HG03097 (cell line): ENCODE measurements around the gene CEMIP2.

Experiments used
- ATAC-seq: cut with Tn5 transposase; IDR thresholded peaks from one replicate; pipeline ENCODE4 v1.9.1; 2021; ENCODE audit not compliant: unreplicated experiment, low FRiP score

Gene CEMIP2

DNA sequence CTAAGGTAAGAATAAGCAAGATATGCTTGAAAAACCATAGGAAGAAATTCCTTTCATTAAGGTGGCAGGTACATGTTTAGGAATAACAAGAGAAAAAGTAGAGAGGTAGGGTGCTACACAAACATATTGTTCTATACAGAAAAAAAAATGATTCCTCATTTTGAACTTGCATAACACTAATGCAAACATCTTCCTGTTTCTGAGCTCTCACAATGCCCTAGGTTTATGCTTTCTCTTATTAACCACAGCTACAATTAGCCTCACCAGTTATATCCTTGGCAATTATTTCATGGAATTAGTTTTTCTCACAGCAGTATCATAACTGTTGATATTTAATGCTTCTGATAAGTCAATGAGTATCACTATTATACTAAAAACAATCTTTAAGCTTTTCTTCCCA, 20.7 kb downstream of the CEMIP2 start:
- no peak for ATAC-seq

DNA sequence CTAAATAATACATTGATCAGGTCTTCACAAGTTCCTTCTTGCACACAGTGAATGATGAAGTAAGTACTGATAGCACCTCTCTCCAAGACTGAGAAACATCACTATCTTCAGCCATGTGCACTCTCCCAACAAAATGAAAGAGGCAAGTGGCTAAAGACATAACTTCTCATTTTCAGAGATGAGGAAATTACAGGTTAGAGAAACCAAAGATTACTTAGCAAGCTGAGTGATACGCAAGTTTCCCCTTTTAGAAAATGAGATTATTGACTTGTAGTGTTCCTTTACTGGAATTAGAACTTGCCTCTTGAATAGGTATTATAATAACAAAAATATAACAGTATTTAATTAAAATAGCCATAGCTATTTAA, 21.6 kb downstream of the CEMIP2 start:
- no peak for ATAC-seq

DNA sequence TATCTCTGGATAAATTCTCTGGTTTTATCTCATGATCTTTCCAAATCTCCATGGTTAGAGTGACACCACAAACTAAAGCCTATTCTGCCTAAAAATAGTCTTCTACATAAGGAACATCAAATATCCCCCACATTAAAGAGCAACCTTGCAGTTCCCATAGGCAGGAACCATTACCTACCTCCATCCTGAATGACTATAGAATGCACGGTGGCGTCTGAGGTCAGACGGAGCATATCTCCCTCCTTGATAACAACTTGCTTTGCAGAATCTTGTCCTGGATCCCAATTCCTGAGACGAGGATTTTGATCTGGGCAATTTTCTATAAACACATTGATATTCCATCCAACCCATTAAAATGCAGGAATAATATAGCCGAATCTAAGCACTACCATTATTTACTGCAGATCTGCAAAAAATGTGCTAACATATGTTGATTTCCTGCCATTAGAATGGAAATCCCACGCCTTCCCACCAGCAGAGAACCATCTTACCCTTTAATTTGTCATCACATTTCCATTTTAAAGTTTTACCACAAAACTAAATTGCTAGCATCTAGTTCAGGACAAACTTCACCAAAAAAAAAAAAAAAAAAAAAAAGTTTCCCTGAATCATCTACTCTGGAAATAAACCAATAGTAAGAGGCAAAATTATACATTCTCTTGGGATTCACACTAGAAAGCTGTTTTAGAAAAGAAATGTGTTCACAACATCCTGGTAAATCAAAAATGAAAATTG, 22.1 kb downstream of the CEMIP2 start:
- no peak for ATAC-seq

DNA sequence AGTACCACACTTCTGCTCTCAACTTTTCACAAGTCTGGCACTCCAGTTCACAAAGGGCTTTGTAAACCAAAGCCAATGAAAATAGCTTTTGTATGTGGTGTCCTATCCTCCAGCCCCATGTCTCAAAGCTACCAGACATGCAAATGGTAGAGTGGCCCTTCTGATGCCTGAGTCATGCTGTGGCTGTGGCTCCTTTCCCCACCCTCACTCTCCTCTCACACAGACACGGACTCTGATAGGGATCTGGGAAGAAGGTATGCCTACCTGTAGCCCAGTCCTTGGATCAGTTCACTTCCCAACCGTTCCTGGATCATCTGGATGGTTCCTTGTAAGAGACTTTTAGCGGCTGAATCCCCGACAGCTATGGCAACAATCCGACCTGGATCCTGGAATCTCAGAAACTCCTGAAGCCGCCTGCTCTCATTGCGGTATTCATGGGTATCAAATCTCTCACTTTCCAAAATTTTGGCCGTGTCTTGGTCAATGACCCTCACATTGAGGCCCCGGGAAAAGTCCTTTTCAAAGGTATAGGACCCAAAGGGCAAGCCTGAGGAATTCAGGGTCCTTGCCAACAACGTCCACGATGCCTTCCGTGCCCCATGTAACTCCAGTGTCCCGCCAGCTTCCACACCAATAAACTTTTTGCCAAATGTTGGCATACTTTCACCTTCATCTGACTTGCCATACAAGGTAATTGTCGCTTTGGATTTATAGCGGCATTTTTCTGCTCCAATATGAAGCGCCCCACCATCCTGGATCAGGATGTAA, 23.4 kb downstream of the CEMIP2 start:
- ATAC-seq = no peak

DNA sequence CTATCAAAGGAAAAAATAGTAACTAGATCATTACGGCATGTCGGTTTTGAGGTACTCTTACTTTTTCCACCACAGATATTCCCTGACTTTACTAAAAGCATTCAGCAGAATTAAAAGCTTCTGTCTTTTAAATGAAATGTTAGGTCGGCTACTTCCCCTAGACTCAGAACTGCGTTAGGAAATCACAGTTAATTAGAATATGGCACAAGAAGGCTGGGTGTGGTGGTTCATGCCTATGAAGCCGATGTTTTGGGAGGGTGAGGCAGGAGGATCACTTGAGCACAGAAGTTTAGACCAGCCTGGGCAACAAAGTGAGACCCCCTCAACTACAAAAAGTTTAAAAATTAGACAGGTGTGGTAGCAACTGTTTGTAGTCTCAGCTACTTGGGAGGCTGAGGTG, 24.4 kb downstream of the CEMIP2 start:
- ATAC-seq = no peak

DNA sequence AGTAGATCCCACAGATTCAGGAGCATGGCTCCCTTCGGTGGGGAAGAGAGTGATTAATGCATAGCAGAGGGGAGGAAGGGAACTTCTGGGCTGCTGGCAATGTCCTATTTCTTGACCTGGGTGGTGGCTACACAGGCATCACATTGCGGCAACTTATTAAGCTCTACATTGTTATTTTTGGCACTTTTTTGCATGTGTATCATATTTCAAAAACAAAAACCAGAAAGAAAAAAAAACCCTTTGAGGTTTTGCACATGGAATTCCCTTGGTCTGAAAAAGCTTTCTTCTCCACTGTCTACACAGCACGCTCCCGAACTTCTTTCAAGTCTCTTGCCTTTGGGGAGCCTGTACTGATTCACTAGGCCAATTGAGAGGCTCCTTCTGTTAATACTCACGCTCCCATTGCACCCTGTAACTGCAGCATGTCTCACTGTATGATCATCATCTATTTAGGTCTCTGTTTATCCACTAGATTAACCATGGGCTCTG, 25.1 kb downstream of the CEMIP2 start:
- ATAC-seq = no peak

DNA sequence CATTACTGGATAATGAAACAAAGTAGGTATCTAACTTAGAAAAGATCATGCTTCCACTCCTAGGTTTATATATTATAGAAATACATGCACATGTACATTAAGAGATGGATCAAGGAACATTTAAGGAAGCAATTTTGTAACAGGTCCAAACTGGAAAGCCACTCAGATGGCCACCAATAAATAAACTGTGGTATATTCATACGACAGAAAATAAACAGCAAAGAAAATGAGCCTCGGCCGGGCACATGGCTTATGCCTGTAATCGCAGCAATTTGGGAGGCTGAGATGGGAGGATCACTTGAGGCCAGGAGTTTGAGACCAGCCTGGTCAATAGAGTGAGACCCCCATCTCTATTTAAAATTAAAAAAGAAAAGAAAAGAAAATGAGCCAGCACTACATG, 25.6 kb downstream of the CEMIP2 start:
- ATAC-seq = no peak

DNA sequence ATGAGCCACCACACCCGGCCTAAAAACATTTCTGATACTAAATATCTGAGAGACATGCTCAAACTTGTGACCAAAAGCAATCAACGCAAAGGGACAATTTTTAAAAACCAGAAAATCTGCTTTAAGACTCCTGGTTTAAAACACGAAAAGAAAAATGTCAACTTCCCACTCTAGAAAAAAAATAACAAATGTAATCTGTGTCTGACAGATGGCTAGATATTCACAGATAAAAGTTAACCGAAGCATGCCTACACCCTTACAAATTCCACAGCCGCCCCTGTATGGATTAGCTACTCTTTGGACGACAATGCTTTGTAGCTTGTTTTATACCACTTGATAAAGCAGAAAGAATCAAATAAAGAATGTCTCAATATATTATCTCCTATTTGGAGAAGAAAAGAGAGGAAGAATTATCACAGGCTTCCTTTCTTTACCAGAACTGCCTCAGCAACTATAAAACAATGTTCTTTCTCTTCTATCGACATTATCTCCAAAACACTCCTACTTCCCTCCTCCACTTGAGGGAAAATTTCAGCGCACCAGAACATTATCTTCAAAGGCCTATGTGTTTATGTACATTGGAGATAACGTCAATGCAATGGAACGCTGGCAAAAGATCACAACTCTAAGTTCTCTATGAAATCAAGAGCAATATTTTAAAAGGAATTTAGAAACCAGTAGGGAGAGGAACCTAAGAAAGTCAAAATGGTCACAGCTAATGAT, 26.2 kb downstream of the CEMIP2 start:
- ATAC-seq = no peak

DNA sequence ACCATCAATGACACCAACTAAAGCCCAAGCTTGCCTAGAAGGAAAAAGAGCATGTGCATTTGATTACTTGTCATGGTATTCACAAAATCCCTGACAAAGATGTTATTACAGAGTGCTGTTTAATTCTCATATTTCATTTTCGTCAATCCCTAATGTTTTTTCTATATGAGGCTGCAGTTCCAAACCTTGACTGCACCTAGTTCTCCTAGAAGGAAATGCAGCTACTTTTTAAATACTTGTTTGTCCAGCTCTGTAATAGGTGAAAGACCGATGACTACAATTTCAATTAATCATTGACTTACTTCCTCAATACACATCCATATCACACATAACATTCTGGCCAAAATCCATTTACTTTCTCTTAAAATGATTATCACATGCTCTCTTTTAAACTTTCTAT, 28.1 kb downstream of the CEMIP2 start:
- ATAC-seq = no peak

DNA sequence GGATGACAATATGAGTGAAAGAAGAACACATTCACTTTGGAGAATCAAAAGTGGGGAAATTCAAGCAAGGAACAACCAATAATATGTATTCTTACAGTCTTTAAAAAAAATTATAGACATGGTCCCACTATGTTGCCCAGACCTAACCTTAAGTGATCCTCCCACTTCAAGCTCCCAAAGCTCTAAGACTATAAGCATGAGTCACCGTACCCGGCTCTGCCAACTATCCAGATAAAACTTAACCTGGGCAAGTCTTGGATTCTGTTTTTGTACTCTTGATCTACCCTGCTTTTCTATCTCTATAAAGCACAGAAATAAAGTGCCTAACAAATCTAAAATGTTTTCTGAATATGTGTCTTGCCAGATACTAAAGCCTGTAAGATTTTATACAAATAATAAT, 30.9 kb downstream of the CEMIP2 start:
- ATAC-seq = no peak

DNA sequence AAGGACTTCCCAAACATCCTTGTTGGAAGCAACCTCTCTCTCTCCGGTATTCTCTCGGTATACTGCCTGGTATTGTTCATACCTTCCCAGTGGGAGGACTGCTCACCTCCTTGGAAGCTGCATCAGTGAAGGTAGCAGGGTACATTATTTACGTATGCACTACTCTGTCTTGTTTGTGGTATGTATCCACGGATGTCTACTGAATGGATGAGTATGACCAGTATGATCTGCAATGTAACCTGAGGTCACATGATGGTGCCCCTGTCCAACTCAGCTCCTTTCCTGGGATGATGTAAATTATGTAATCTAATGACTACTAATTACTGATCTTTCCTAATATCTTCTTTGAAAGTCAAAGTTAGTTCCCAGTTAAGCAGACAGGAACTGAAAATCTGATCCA, 32.1 kb downstream of the CEMIP2 start:
- ATAC-seq = no peak

DNA sequence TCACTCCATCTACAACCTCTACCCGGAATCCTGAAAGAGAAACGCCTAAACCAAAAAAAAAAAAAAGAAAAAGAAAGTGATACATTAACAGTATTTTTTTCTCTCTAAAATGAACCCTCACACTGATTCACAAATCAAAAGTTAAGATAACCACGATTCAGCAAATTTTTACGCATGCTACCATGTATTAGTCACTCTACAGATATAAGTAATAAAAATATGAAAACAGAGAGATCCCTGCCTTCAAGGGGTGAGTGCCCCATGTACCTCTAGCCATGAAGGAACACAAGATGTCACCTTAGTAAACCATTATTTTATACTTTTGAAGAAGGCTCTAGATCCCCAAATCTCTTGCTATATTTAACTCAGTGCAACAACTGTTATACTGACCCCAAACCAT, 33.4 kb downstream of the CEMIP2 start:
- no peak for ATAC-seq

DNA sequence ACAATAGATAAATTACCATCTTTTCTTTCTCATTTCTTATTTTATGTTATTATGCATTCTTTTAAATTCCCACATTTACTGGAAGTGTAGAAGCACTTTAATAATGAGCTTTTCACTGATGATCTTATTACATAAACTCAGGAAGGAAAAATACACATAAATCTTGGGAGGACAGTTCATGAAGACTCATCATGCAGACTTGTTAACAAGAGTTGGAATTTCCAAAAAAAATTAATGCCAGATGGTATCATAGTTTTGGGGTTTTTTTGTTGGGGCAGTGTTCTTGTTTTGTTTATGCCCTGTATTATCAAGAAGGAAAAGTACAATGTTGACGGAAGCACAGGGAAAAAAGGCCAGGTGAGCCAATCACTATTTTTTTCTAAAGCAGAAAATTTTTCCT, 35.1 kb downstream of the CEMIP2 start:
- ATAC-seq = no peak

DNA sequence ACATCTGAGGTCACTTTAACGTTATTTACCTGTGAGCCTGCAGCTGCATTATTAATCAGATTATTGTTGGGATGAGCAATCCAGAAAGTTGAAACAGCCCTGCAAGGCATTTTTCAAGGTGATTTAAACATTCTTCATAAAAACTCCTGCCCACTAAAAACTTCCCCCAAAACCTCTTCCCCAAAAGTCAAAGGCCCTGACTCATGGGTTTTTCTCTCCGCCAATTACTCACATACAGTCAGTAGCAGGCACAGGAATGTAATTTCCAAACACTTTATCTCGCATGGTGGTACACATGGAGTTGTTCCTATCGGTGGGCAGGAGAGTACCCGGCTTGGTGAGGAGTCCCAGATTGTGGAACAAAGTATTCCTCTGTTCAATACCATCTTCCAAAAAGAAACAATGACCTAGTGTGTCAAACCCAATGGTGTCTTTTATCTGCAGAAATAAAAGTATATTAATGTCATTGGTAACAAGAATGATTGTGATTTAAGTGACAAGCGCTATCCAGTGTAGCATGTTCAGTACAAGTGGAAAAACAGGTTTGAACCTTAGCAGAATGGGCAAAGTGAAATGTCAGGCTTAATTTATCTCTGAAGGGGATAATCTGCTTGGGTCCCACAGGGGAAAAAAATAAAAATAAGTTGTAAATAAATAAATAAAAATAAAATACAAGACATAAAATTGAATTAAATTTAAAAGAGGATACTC, 38.3 kb downstream of the CEMIP2 start:
- ATAC-seq = no peak

DNA sequence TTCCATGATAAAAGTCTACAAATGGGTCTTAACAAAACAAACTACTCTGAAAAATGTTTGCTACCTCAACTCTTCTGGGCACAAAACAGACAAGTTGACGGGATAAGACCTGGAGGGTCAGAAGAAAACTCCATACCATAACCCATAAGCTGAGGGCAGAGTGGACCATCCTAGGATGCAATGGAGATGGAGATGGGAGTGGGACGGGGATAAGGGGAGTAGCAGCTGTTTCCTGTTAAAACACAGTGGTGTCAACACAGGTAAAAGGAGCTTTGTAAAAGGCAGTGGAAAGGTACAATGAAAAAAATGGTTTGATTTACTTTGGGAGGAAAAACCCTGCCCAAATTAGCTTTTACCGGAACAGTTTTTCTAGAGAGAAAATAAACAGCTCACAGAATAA, 41.6 kb downstream of the CEMIP2 start:
- no peak for ATAC-seq

DNA sequence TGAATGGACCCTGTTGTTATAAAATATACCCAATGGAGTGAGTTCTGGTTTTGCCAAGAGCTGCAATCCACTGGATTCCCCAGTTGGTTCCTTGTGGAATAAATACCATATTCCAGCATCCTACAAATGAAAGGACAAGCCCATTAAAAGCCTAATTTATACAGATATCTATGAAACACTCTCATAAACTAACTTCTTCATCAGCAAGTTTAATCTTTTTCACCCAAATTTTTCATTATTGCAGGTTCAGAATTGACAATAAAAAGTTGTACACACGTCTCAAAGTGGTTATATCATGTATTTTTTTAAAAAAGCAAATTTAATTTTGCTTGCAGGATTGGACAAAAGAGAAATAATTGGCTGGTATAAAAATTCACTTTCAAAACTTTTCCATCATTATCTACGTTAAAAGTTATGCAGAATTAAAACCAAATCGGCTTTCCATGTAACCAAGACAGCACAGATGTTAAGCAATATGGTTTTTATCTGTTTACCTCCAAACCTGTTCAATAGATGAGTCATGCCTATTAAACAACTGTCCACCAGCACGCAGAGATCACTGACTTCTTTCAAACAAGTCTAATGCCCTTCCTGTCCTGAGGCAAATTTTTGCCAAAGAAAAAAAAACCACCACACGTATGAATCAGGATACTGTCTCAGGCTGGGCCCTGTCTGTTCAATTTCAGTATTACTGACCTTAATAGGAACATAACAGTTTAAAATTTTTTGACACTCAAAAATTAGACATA, 42.5 kb downstream of the CEMIP2 start:
- ATAC-seq = no peak

DNA sequence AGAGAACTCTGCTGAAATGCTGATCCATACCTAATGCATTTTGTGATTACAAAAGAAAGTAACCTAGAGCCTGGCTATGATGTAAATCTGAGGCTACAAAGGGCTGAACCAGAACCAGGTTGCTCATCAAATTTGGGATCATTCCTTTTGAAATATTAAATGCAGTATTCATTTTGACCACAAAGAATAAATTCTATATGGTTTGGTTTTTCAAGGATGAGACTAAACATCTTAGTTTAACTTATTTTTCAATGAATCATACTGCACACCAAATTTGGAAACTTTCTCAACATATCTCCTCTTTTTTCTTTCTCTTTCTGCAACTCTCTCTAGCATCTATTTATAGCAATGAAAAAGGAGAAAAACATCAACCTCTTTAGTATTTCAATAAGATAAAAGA, 46.5 kb downstream of the CEMIP2 start:
- ATAC-seq = no peak

DNA sequence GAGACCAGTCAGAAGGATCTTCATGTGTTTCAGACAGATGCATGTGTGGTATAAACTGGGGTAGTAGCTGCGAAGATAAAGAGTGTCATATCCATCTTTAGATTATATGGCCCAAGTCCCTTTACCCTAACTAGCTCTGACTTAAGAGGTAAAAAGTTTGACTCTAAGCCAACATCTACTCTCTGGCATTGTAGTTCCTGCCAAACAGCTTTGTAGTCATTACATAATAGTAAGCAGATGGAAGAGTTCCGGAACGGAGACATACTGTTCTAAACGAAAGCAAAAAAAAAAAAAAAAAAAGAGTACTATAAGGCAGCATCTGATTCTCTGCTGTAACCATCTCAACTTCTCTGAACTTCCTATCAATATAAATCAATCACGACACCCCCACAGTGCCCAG, 48.8 kb downstream of the CEMIP2 start:
- no peak for ATAC-seq

DNA sequence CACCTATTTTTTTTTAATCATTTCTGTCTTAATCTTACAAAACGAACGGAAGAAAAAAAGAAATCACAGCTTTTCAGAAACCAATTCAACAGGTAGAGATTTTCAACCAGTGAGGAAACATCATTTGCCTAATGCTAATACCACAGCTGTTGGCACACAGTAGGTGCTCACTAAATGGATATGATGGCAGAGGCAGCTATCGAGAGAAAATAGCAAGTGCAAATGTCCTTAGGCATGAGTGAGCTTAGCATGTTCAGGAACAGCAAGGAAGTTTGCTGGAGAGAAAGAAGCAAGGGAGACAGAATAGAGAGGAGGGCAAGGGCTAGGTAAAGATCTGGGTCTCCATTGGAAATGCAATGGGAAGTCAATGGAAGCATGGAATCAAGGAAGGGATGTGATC, 49.2 kb downstream of the CEMIP2 start:
- no peak for ATAC-seq
